ENCODE measurements around the gene WDR5.

- TF ChIP-seq CTCF (IDR thresholded peaks at IDR 0.05; ENCODE audit: poor library complexity), result no peak
- TF ChIP-seq EZH2 (IDR thresholded peaks at IDR 0.05; ENCODE audit: borderline replicate concordance), result no peak
These were observed 51.2 kb downstream of the WDR5 start for GRCh38 chr9:134187110-134187531.

All from hepatocyte (in vitro differentiated cells).